CD8-positive, alpha-beta memory T cell (primary cell): ENCODE measurements around the gene HABP4. TPM values are rescaled to one million over a fixed set of nuclear protein-coding genes. Genes with fewer than 3 reads are reported as not detected.

Source experiments
- CTCF ChIA-PET: fragments of 350-600 bp; sonication (Branson Sonifier 250); formaldehyde crosslinking; loops from one replicate; lab custom pipeline; 2021; ENCODE audit warnings: antibody characterized with exemption; lab: Charles Lee
- POLR2A ChIA-PET: fragments of 350-600 bp; sonication (Branson Sonifier 250); formaldehyde crosslinking; loops from one replicate; lab custom pipeline; 2021; ENCODE audit warnings: antibody characterized with exemption; lab: Charles Lee
- DNase-seq, 5 donors: peaks; one replicate each; pipeline versions ENCODE4 v3.0.0 to v3.0.0-alpha.2; 2020 to 2022; ENCODE audit warnings: mixed read lengths in 1 of 5
- H3K27ac ChIP-seq: one replicate; pipeline ENCODE4 v1.7.0; 2013; ENCODE audit warnings: low read depth, mild to moderate bottlenecking, low read length, moderate library complexity
- H3K27me3 ChIP-seq: 2 replicates; pipeline ENCODE4 v1.7.0; 2013; ENCODE audit warnings: low read length, mild to moderate bottlenecking; ENCODE audit not compliant: insufficient read depth, poor library complexity, severe bottlenecking
- H3K36me3 ChIP-seq: 2 replicates; pipeline ENCODE4 v1.7.0; 2013; ENCODE audit warnings: mild to moderate bottlenecking, low read length, moderate library complexity; ENCODE audit not compliant: insufficient read depth
- H3K4me1 ChIP-seq: 2 replicates; pipeline ENCODE4 v1.7.0; 2013; ENCODE audit warnings: mild to moderate bottlenecking, low read length, moderate library complexity; ENCODE audit not compliant: insufficient read depth
- H3K4me3 ChIP-seq: 2 replicates; pipeline ENCODE4 v1.7.0; 2013; ENCODE audit warnings: mild to moderate bottlenecking, low read length
- H3K9me3 ChIP-seq: 2 replicates; pipeline ENCODE4 v1.7.0; 2013; ENCODE audit warnings: mild to moderate bottlenecking, low read length
- H3K27ac Mint-ChIP-seq, 8 donors: one replicate each; pipeline ENCODE4 v1.8.0; 2020 to 2021; ENCODE audit warnings: mixed read lengths in 8 of 8, mild to moderate bottlenecking in 6 of 8, inconsistent platforms in 3 of 8, moderate library complexity in 3 of 8
- H3K27me3 Mint-ChIP-seq, 2 donors: one replicate each; pipeline ENCODE4 v1.8.0; 2020 to 2021; ENCODE audit warnings: mixed read lengths in 2 of 2, mild to moderate bottlenecking in 1 of 2, moderate library complexity in 1 of 2
- H3K36me3 Mint-ChIP-seq, 3 donors: one replicate each; pipeline ENCODE4 v1.8.0; 2020 to 2021; ENCODE audit warnings: mixed read lengths in 3 of 3, inconsistent platforms in 1 of 3, mild to moderate bottlenecking in 1 of 3
- H3K4me1 Mint-ChIP-seq, 3 donors: one replicate each; pipeline ENCODE4 v1.8.0; 2020 to 2021; ENCODE audit warnings: mixed read lengths in 3 of 3, inconsistent platforms in 1 of 3, mild to moderate bottlenecking in 1 of 3
- H3K4me3 Mint-ChIP-seq, 7 donors: one replicate each; pipeline ENCODE4 v1.8.0; 2020 to 2021; ENCODE audit warnings: mixed read lengths in 7 of 7, mild to moderate bottlenecking in 6 of 7, moderate library complexity in 4 of 7, inconsistent platforms in 2 of 7
- H3K9me3 Mint-ChIP-seq, 5 donors: one replicate each; pipeline ENCODE4 v1.8.0; 2020 to 2022; ENCODE audit warnings: mixed read lengths in 5 of 5, mild to moderate bottlenecking in 3 of 5, moderate library complexity in 2 of 5, inconsistent platforms in 1 of 5
- polyA plus RNA-seq: library from polyadenylated mRNA; unstranded; fragments of 300-500 nt; fragmentation: Illumina TruSeq; gene quantifications from one replicate; pipeline ENCODE4 v1.2.3, GENCODE V29; 2021
- total RNA-seq, 2 experiments: library from RNA; stranded (reverse); gene quantifications; one replicate each; pipeline ENCODE4 v1.2.3, GENCODE V29; 2021

Gene HABP4
- total and polyA plus RNA-seq, 3 experiments from 2014 or later, result 20.4 to 24.1 (median 21.0) TPM

GRCh38 chr9:96491079-96491879 is 41.3 kb downstream of the HABP4 start:
- H3K27me3 Mint-ChIP-seq, result peaks cover 0 to 2% of the 10 kb centered on the region in 2 donors
- Histone ChIP-seq H3K27ac (no peak overlapping the region), H3K4me1 (no peaks in the 10 kb centered on the region), H3K36me3 (no peaks in the 10 kb centered on the region), H3K27me3 (no peaks in the 10 kb centered on the region), H3K4me3 (no peak overlapping the region), H3K9me3 (no peaks in the 10 kb centered on the region)
- DNase-seq, result peak in 2 of 5 donors; percentile 25 to 43
- H3K4me1 Mint-ChIP-seq, result peaks cover 5 to 8% (median 7%) of the 10 kb centered on the region in 3 donors
- H3K27ac Mint-ChIP-seq, result peak overlapping the region in 5 of 8 donors; percentile 23 to 88 (median 77)
- peak overlapping the region in 1 of 7 donors; percentile 49 for H3K4me3 Mint-ChIP-seq
- peaks cover 0 to 70% (median 29%) of the 10 kb centered on the region in 3 donors for H3K36me3 Mint-ChIP-seq
- ChIA-PET POLR2A (no interaction called here), CTCF (no interaction called here)
- no peaks in the 10 kb centered on the region for H3K9me3 Mint-ChIP-seq

DNA sequence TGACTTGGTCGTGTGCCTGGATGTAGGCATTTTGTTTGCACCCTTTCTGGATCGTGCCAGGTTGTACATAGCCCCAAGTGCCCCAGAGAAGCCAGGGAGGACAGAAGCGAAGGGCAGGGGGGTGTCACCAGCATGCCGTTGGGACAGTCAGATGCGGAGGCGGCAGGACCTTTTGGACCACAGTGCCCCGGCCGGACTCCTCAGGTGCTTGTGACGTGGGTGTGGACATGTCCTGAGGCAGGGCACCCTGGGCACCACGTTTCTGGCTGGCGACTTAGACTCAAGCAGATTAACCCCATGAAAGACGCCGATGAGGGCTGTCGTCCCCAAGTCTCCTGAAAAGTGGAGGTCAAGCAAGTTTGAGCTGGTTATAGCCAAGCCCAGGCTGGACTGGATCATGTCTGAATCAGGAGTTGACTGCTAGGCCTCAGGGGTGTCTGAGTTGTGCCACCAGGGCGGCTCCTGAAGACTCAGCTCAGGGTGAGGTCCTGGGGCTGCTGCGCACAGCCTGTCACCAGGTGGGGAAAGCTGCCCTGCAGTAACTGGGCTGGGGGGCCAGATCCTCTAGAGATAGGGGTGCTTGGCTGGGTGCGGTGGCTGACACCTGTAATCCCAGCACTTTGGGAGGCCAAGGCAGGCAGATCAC is 42.0 kb downstream of the HABP4 start:
- Mint-ChIP-seq H3K27me3 (peaks cover 0 to 2% of the 10 kb centered on the region in 2 donors), H3K4me3 (peak overlapping the region in 1 of 7 donors; percentile 49), H3K4me1 (peaks cover 5 to 8% (median 7%) of the 10 kb centered on the region in 3 donors), H3K36me3 (peaks cover 0 to 62% (median 27%) of the 10 kb centered on the region in 3 donors), H3K27ac (peak overlapping the region in 4 of 8 donors; percentile 44 to 88 (median 80)), H3K9me3 (no peaks in the 10 kb centered on the region)
- no peaks in the 10 kb centered on the region for H3K9me3 ChIP-seq
- H3K36me3 ChIP-seq, result no peaks in the 10 kb centered on the region
- no peaks in the 10 kb centered on the region for H3K4me1 ChIP-seq
- no peak for DNase-seq
- H3K27ac ChIP-seq, result no peak overlapping the region
- H3K27me3 ChIP-seq, result no peaks in the 10 kb centered on the region
- H3K4me3 ChIP-seq, result no peak overlapping the region
- POLR2A ChIA-PET, result no interaction called here
- CTCF ChIA-PET, result no interaction called here

DNA sequence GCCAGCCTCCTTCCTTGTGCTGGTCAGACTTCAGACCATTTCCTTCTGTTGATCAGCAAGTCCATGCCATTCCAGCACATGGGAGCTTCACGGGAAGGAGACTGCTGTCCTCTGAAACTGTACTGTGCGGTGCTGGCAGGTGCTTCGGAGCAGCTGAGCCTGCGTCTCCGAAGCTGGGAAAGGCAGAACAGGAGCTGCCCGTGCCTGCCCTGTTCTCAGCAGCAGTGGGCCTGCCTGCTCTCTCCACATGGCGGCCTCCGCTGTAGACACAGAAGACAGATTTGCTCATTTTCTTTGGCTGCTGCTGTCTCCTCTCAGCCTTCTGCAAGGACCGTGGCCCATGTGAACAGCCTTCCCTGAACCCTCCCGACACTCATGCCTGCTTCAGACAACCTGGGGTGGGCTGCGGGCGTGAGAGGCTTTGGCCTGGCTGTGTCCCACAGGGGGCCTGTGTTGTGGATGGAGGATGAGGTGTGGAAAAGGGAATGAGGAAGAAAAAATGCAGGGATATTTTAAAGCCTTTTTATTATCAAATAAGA is 43.1 kb downstream of the HABP4 start:
- CTCF ChIA-PET, result no interaction called here
- peak overlapping the region in 1 of 8 donors; percentile 77 for H3K27ac Mint-ChIP-seq

DNA sequence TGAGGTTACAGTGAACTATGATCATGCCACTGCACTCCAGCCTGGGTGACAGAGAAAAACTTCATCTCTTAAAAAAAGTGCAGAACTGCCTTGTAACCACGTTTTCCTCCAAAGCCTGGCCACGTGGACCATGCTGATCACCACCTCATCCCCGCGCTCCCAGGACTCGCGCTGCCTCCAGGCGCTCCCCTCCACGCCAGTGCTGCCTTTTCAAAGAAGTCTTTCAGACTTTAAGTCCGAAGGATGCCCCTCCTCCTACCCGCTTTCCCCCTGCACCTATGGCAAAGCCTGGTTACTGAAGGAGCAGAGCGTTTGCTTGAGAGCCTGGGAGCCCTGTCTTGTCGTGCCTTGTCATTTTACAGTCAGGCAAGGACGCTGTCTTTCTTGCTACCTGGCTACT is 43.8 kb downstream of the HABP4 start:
- peak overlapping the region in 1 of 8 donors; percentile 68 for H3K27ac Mint-ChIP-seq
- H3K36me3 Mint-ChIP-seq, result peaks cover 0 to 47% (median 22%) of the 10 kb centered on the region in 3 donors
- no peak overlapping the region for H3K4me3 ChIP-seq
- POLR2A ChIA-PET, result no interaction called here
- H3K4me3 Mint-ChIP-seq, result peak overlapping the region in 1 of 7 donors; percentile 11
- H3K27me3 ChIP-seq, result no peaks in the 10 kb centered on the region
- H3K9me3 ChIP-seq, result no peaks in the 10 kb centered on the region
- H3K9me3 Mint-ChIP-seq, result no peaks in the 10 kb centered on the region
- peaks cover 0 to 2% of the 10 kb centered on the region in 2 donors for H3K27me3 Mint-ChIP-seq
- H3K27ac ChIP-seq, result no peak overlapping the region
- CTCF ChIA-PET, result no interaction called here
- no peak for DNase-seq
- no peaks in the 10 kb centered on the region for H3K4me1 ChIP-seq
- peaks cover 5 to 8% (median 7%) of the 10 kb centered on the region in 3 donors for H3K4me1 Mint-ChIP-seq
- H3K36me3 ChIP-seq, result no peaks in the 10 kb centered on the region

More for the DNA sequence above, 43.1 kb downstream of the HABP4 start:
- DNase-seq, result no peak
- no peaks in the 10 kb centered on the region for H3K9me3 Mint-ChIP-seq
- POLR2A ChIA-PET, result no interaction called here
- H3K27me3 ChIP-seq, result no peaks in the 10 kb centered on the region
- H3K9me3 ChIP-seq, result no peaks in the 10 kb centered on the region
- H3K4me3 ChIP-seq, result no peak overlapping the region
- peaks cover 0 to 2% of the 10 kb centered on the region in 2 donors for H3K27me3 Mint-ChIP-seq
- H3K4me1 Mint-ChIP-seq, result peaks cover 5 to 8% (median 7%) of the 10 kb centered on the region in 3 donors
- H3K36me3 Mint-ChIP-seq, result peaks cover 0 to 54% (median 26%) of the 10 kb centered on the region in 3 donors
- no peaks in the 10 kb centered on the region for H3K36me3 ChIP-seq
- no peak overlapping the region for H3K27ac ChIP-seq
- H3K4me3 Mint-ChIP-seq, result no peak overlapping the region
- no peaks in the 10 kb centered on the region for H3K4me1 ChIP-seq

DNA sequence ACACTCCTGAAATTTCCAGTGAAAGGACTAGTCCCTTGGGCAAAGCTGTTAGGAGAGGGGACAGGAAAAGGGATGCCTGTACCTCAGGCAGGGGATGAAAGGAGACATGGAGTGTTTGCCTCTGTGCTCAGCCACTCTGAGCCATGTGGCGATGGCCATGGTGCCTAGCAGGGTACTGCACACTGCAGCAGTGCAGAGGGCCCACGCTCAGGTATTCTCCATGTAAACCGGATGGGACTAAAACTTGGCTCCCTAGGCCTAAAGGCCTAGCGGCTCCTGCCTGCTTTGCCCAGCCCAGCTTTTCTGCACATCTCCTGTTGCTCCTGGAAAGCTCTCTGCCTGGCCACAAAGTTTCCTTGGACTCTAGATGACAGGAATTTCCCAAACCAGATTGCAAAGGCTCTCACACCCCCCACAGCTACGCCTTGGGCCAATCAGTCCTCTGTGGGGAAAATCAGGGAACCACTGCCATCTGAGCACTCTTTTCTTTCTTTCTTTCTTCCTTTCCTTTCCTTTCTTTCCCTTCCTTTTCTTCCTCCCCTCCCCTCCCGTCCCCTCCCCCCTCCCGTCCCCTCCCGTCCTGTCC is 44.3 kb downstream of the HABP4 start:
- peak overlapping the region in 2 of 8 donors; percentile 22 to 68 for H3K27ac Mint-ChIP-seq
- CTCF ChIA-PET, result no interaction called here
- no peaks in the 10 kb centered on the region for H3K36me3 ChIP-seq
- no peak overlapping the region for H3K4me3 ChIP-seq
- H3K4me1 Mint-ChIP-seq, result peaks cover 5 to 8% (median 7%) of the 10 kb centered on the region in 3 donors
- H3K27me3 Mint-ChIP-seq, result peaks cover 0 to 2% of the 10 kb centered on the region in 2 donors
- POLR2A ChIA-PET, result no interaction called here
- H3K4me3 Mint-ChIP-seq, result no peak overlapping the region
- peaks cover 0 to 41% (median 18%) of the 10 kb centered on the region in 3 donors for H3K36me3 Mint-ChIP-seq
- no peaks in the 10 kb centered on the region for H3K9me3 ChIP-seq
- DNase-seq, result no peak
- H3K27me3 ChIP-seq, result no peaks in the 10 kb centered on the region
- no peak overlapping the region for H3K27ac ChIP-seq
- no peaks in the 10 kb centered on the region for H3K9me3 Mint-ChIP-seq
- no peaks in the 10 kb centered on the region for H3K4me1 ChIP-seq

DNA sequence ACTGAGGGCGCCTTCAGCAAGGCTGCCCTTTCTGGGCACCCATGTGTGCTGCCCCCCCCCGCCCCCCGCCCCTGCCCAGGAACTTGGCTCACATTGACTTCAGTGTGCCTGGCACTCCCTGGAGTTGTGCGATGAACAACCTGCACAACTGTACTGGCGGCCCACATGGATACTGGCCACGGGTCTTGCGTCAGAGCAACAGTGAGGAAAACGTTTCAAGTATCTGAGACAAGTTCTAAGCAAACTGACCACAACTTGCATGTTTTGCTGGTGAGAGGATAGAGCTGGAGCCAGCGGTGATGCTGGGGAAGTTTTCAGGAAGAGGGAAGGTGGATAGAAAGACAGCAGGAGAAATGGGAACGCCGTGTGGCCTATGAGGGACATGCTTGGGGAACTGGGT is 45.4 kb downstream of the HABP4 start:
- DNase-seq, result no peak
- Mint-ChIP-seq H3K27ac (no peak overlapping the region), H3K9me3 (no peaks in the 10 kb centered on the region), H3K36me3 (peaks cover 0 to 31% (median 10%) of the 10 kb centered on the region in 3 donors), H3K4me3 (no peak overlapping the region), H3K27me3 (peaks cover 0 to 2% of the 10 kb centered on the region in 2 donors), H3K4me1 (peaks cover 5 to 8% (median 7%) of the 10 kb centered on the region in 3 donors)
- POLR2A ChIA-PET, result no interaction called here
- no peak overlapping the region for H3K4me3 ChIP-seq
- no peaks in the 10 kb centered on the region for H3K36me3 ChIP-seq
- H3K27me3 ChIP-seq, result no peaks in the 10 kb centered on the region
- no peaks in the 10 kb centered on the region for H3K4me1 ChIP-seq
- CTCF ChIA-PET, result no interaction called here
- H3K27ac ChIP-seq, result no peak overlapping the region
- H3K9me3 ChIP-seq, result no peaks in the 10 kb centered on the region

- H3K27ac Mint-ChIP-seq, result no peak overlapping the region
- DNase-seq, result no peak
- CTCF ChIA-PET, result no interaction called here
Observed at GRCh38 chr9:96496368-96497116, 46.6 kb downstream of the HABP4 start.

More at GRCh38 chr9:96496368-96497116, 46.6 kb downstream of the HABP4 start:
- Histone ChIP-seq H3K4me1 (no peaks in the 10 kb centered on the region), H3K27me3 (no peaks in the 10 kb centered on the region), H3K27ac (no peak overlapping the region), H3K4me3 (no peak overlapping the region), H3K36me3 (no peaks in the 10 kb centered on the region), H3K9me3 (no peaks in the 10 kb centered on the region)
- Mint-ChIP-seq H3K9me3 (no peaks in the 10 kb centered on the region), H3K4me3 (no peak overlapping the region), H3K4me1 (peaks cover 2 to 3% (median 3%) of the 10 kb centered on the region in 3 donors), H3K36me3 (peaks cover 0 to 19% (median 2%) of the 10 kb centered on the region in 3 donors), H3K27me3 (peaks cover 0 to 2% of the 10 kb centered on the region in 2 donors)
- POLR2A ChIA-PET, result no interaction called here
